ENCODE data around the gene ADPRHL1. TPM values are rescaled to one million over a fixed set of nuclear protein-coding genes. Genes with fewer than 3 reads are reported as not detected.
A peak's percentile ranks its signal among the peaks of the same experiment; 100 is the strongest.

ADPRHL1 gene
- total and polyA plus RNA-seq, 7 donors = 1.2 to 7.8 (median 4.2) TPM

GRCh38 chr13:113490496-113491417 is 37.5 kb upstream of the ADPRHL1 start, which contains the start of gene DCUN1D2:
Gene DCUN1D2, minus strand, starts transcription at chr13:113490711. Its CDS starts 42 bp downstream, at chr13:113490669.
- WGBS, 2 donors = 0 to 1% methylated on average over 115 of the region's 115 CpGs

GRCh38 chr13:113489549-113490495 is 36.5 kb upstream of the ADPRHL1 start:
- H3K36me3 ChIP-seq = no peaks in the 10 kb centered on the region
- TF ChIP-seq CTCF (IDR thresholded peaks at IDR 0.05) (no peak), POLR2A (IDR thresholded peaks at IDR 0.05) (no peak), EP300 (IDR thresholded peaks at IDR 0.05) (no peak)
- peak overlapping the region; percentile 88 to 94 (median 92) for H3K4me3 ChIP-seq
- H3K27me3 ChIP-seq = no peaks in the 10 kb centered on the region
- peak overlapping the region; percentile 87 to 95 (median 93) for H3K27ac ChIP-seq
- intact Hi-C loops (cut with DNase I) = loop anchor here (2.0 to 5.0 kb wide), 3 partner anchors 35 to 283 kb away; partner anchors contain the start of genes CUL4A and PCID2
- H3K4me1 ChIP-seq = peaks cover 0 to 84% (median 67%) of the 10 kb centered on the region in 4 donors
- peak; percentile 74 for DNase-seq
- no peaks in the 10 kb centered on the region for H3K9me3 ChIP-seq
- 4 to 9% methylated on average over 54 of the region's 54 CpGs for WGBS, 2 donors

More at GRCh38 chr13:113490496-113491417, 37.5 kb upstream of the ADPRHL1 start, which contains the start of gene DCUN1D2:
- DNase-seq = peak; percentile 97
- TF ChIP-seq EP300 (IDR thresholded peaks at IDR 0.05) (no peak), CTCF (IDR thresholded peaks at IDR 0.05) (no peak), POLR2AphosphoS5 (IDR thresholded peaks at IDR 0.05) (peak; percentile 67 to 89 (median 83)), POLR2A (IDR thresholded peaks at IDR 0.05) (peak; percentile 64 to 75)
- H3K27ac ChIP-seq = peak within 1 kb of the TSS; percentile 87 to 95 (median 93)
- H3K36me3 ChIP-seq = no peaks in the 10 kb centered on the region
- peaks cover 0 to 84% (median 68%) of the 10 kb centered on the region in 4 donors for H3K4me1 ChIP-seq
- H3K9me3 ChIP-seq = no peaks in the 10 kb centered on the region
- H3K4me3 ChIP-seq = peak within 1 kb of the TSS; percentile 88 to 94 (median 92)
- no peaks in the 10 kb centered on the region for H3K27me3 ChIP-seq
- intact Hi-C loops (cut with DNase I) = loop anchor here (2.0 to 5.0 kb wide), 3 partner anchors 36 to 283 kb away; partner anchors contain the start of genes CUL4A and PCID2

GRCh38 chr13:113489171-113489548 is 35.9 kb upstream of the ADPRHL1 start:
- intact Hi-C loops (cut with DNase I) = no loop called here
- Histone ChIP-seq H3K36me3 (no peaks in the 10 kb centered on the region), H3K4me3 (peak overlapping the region in 3 of 4 donors; percentile 88 to 94 (median 91)), H3K27ac (peak overlapping the region; percentile 87 to 95 (median 93)), H3K4me1 (peaks cover 0 to 84% (median 66%) of the 10 kb centered on the region in 4 donors), H3K27me3 (no peaks in the 10 kb centered on the region), H3K9me3 (no peaks in the 10 kb centered on the region)
- no peak for DNase-seq
- 44 to 68% methylated on average over 8 of the region's 8 CpGs for WGBS, 2 donors
- TF ChIP-seq POLR2AphosphoS5 (IDR thresholded peaks at IDR 0.05) = no peak
- TF ChIP-seq EP300 (IDR thresholded peaks at IDR 0.05) = no peak
- no peak for TF ChIP-seq POLR2A (IDR thresholded peaks at IDR 0.05)

GRCh38 chr13:113488283-113488682 is 35.0 kb upstream of the ADPRHL1 start:
- peaks cover 0 to 84% (median 62%) of the 10 kb centered on the region in 4 donors for H3K4me1 ChIP-seq
- no peak overlapping the region for H3K27ac ChIP-seq
- H3K27me3 ChIP-seq = no peaks in the 10 kb centered on the region
- WGBS, 2 donors = 89 to 95% methylated on average over 3 of the region's 3 CpGs
- no peaks in the 10 kb centered on the region for H3K36me3 ChIP-seq
- intact Hi-C loops (cut with DNase I) = no loop called here
- DNase-seq = no peak
- TF ChIP-seq POLR2AphosphoS5 (IDR thresholded peaks at IDR 0.05) = no peak
- no peak for TF ChIP-seq CTCF (IDR thresholded peaks at IDR 0.05)
- no peak for TF ChIP-seq EP300 (IDR thresholded peaks at IDR 0.05)
- no peaks in the 10 kb centered on the region for H3K9me3 ChIP-seq
- no peak overlapping the region for H3K4me3 ChIP-seq

Measured in sigmoid colon (tissue), 7 donors.